KMS-11 (cell line): ENCODE results near the gene ELAC1.

Experiments
- H2AFZ ChIP-seq: fragments of 200-600 bp; sonication (generic); 2 replicates; pipeline ENCODE4 v1.6.1; 2016; ENCODE audit warnings: antibody characterized with exemption, mixed run types, low read depth
- H3K27ac ChIP-seq: fragments of 200-600 bp; sonication (generic); 2 replicates; pipeline ENCODE4 v1.6.1; 2016; ENCODE audit warnings: mild to moderate bottlenecking, mixed run types
- H3K27me3 ChIP-seq: fragments of 200-600 bp; sonication (generic); 2 replicates; pipeline ENCODE4 v1.6.1; 2017; ENCODE audit warnings: mild to moderate bottlenecking, low read depth, mixed run types, moderate library complexity; ENCODE audit not compliant: insufficient read depth
- H3K36me3 ChIP-seq: fragments of 200-600 bp; sonication (generic); 2 replicates; pipeline ENCODE4 v1.6.1; 2017; ENCODE audit warnings: mild to moderate bottlenecking, mixed run types; ENCODE audit not compliant: insufficient read depth
- H3K4me1 ChIP-seq: fragments of 200-600 bp; sonication (generic); 2 replicates; pipeline ENCODE4 v1.6.1; 2016; ENCODE audit warnings: mild to moderate bottlenecking, low read depth, mixed run types; ENCODE audit not compliant: poor library complexity, severe bottlenecking
- H3K4me2 ChIP-seq: fragments of 200-600 bp; sonication (generic); 2 replicates; pipeline ENCODE4 v1.7.0; 2016; ENCODE audit warnings: mild to moderate bottlenecking, mixed run types
- H3K4me3 ChIP-seq: fragments of 200-600 bp; sonication (generic); IDR thresholded peaks from 2 replicates; pipeline ENCODE4 v1.6.1; 2017; ENCODE audit warnings: low read depth, low read length, mixed read lengths; ENCODE audit not compliant: insufficient read depth
- H3K79me2 ChIP-seq: fragments of 200-600 bp; sonication (generic); 2 replicates; pipeline ENCODE4 v1.6.1; 2016; ENCODE audit warnings: low read depth, mixed run types; ENCODE audit not compliant: insufficient read depth
- H3K9ac ChIP-seq: fragments of 200-600 bp; sonication (generic); 2 replicates; pipeline ENCODE4 v1.6.1; 2016; ENCODE audit warnings: mild to moderate bottlenecking, mixed run types
- H4K20me1 ChIP-seq: fragments of 200-600 bp; sonication (generic); 2 replicates; pipeline ENCODE4 v1.6.1; 2016; ENCODE audit warnings: mild to moderate bottlenecking, mixed run types; ENCODE audit not compliant: insufficient read depth
- TF ChIP-seq, protein P1 (sequence below): fragments of 200-600 bp; sonication (generic); conservative IDR thresholded peaks from 2 replicates; pipeline ENCODE4 v1.6.1; 2017; ENCODE audit warnings: low read depth, mild to moderate bottlenecking, antibody characterized with exemption, low read length, moderate library complexity, mixed read lengths

ELAC1 gene

DNA sequence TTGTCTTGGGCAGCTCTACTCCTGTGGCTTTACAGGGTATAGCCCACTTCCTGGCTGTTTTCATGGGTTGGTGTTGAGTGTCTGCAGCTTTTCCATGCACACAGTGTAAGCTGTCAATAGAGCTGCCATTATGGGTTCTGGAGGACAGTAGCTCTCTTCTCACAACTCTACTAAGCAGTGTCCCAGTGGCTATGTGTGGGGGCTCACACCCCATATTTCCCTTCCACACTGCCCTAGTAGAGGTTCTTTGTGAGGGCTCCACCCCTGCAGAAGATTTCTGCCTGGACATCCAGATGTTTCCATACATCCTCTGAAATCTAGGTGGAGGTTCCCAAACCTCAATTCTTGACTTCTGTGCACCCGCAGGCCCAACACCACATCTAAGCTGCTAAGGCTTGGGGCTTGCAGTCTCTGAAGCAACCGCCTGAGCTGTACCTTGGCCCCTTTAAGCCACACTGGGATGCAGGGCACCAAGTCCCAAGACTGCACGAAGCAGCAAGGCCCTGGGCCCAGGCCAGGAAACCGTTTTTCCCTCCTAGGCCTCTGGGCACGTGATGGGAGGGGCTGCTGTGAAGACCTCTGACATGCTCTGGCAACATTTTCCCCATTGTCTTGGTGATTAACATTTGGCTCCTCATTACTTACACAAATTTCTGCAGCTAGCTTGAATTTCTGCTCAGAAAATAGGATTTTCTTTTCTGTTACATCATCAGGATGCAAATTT lies 9.4 kb downstream of the ELAC1 start:
- no peak overlapping the region for H3K4me3 ChIP-seq
- H3K36me3 ChIP-seq, result peaks cover 26% of the 10 kb centered on the region; the same call in 1 of the 2 replicates
- TF ChIP-seq, protein P1, sequence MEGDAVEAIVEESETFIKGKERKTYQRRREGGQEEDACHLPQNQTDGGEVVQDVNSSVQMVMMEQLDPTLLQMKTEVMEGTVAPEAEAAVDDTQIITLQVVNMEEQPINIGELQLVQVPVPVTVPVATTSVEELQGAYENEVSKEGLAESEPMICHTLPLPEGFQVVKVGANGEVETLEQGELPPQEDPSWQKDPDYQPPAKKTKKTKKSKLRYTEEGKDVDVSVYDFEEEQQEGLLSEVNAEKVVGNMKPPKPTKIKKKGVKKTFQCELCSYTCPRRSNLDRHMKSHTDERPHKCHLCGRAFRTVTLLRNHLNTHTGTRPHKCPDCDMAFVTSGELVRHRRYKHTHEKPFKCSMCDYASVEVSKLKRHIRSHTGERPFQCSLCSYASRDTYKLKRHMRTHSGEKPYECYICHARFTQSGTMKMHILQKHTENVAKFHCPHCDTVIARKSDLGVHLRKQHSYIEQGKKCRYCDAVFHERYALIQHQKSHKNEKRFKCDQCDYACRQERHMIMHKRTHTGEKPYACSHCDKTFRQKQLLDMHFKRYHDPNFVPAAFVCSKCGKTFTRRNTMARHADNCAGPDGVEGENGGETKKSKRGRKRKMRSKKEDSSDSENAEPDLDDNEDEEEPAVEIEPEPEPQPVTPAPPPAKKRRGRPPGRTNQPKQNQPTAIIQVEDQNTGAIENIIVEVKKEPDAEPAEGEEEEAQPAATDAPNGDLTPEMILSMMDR, result no peak

DNA sequence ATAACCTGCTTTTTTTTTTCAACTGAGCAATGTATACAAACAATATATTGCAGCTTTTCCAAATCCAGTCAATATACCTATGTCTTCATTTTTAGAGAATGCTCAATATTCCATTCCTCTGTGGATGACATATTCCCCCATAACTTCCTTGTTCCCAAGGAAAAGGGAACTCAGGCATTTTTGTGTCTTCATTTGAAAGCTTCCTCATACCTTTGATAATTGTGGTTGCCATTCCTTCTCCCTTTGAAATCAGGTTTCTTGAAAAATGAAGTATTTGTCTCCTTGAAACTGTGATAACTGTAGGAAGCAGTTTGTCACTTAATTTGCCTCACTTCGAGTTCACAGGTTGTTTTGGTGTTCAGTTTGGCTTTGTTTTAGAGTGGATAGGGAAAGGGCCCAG lies 13.5 kb downstream of the ELAC1 start:
- Histone ChIP-seq H4K20me1 (no peaks in the 10 kb centered on the region), H3K27me3 (no peaks in the 10 kb centered on the region), H3K4me1 (no peaks in the 10 kb centered on the region), H3K4me2 (no peak overlapping the region), H3K27ac (no peak overlapping the region), H2AFZ (no peak overlapping the region), H3K36me3 (peaks cover 15% of the 10 kb centered on the region; the same call in 1 of the 2 replicates), H3K79me2 (no peaks in the 10 kb centered on the region), H3K4me3 (no peak overlapping the region), H3K9ac (no peak overlapping the region)
- TF ChIP-seq, protein P1, result no peak

More for the DNA sequence above, 9.4 kb downstream of the ELAC1 start:
- H3K9ac ChIP-seq, result no peak overlapping the region
- no peaks in the 10 kb centered on the region for H3K27me3 ChIP-seq
- no peaks in the 10 kb centered on the region for H4K20me1 ChIP-seq
- no peak overlapping the region for H3K4me2 ChIP-seq
- no peaks in the 10 kb centered on the region for H3K4me1 ChIP-seq
- H3K79me2 ChIP-seq, result no peaks in the 10 kb centered on the region
- no peak overlapping the region for H2AFZ ChIP-seq
- H3K27ac ChIP-seq, result no peak overlapping the region

DNA sequence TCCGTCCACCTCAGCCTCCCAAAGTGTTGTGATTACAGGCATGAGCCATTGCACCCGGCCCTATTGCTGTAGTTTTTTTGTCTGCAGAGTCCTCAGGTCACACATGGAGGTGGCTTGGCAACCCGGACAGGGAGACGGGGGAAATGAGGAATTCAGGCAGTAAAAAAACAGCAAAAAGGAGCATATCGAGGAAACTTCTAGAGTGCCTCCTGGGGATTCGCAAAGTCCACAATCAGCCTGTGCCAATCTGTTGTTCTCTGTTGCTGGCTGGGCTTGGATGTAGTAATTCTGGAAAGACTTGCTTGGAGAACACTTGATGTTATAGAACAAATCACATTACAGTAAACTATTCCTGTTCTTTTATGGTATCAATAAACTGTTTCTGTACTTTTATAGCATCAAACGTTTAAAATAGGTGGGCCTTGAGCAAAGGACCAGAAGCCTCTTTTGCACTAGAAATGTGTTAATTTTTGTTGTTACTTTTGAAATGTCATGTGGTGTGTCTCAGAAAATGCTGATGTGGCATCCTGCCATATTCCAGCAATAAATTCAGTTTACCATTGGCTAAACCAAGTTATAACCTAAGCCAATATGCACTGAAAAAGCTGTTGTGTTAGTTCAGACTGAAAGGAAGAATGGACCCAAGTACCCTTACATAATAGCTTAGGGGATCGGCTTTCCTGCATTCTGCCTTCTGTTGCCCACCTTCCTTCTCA lies 14.4 kb downstream of the ELAC1 start:
- Histone ChIP-seq H3K4me3 (no peak overlapping the region), H3K4me2 (no peak overlapping the region), H4K20me1 (no peaks in the 10 kb centered on the region), H3K27ac (no peak overlapping the region), H3K4me1 (no peaks in the 10 kb centered on the region), H3K79me2 (no peaks in the 10 kb centered on the region), H3K27me3 (no peaks in the 10 kb centered on the region), H3K36me3 (peaks cover 9% of the 10 kb centered on the region; the same call in 1 of the 2 replicates), H3K9ac (no peak overlapping the region), H2AFZ (no peak overlapping the region)
- TF ChIP-seq, protein P1, result no peak

DNA sequence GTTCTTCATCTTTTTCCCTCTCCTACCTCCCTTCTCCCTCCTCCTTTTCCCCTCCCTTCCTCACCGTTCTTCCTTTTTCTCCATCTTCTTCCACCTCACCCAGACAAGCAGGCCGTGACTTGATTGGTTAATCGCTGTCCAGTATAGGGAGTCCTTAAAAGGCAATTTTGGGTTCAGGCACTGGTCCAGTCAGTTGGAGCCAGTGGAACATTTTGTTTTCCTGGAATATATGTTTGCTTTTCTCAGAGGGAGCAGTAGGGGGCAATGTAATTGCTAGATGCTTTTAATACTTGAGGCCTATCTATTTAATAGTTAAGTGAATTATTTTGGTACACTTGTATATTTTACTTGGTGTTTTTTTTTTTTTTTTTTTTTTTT lies 15.0 kb downstream of the ELAC1 start:
- TF ChIP-seq, protein P1, result peak; percentile 35; the same call in 1 of the 2 replicates
- Histone ChIP-seq H3K36me3 (peaks cover 3% of the 10 kb centered on the region; the same call in 1 of the 2 replicates), H3K9ac (no peak overlapping the region), H3K79me2 (no peaks in the 10 kb centered on the region), H4K20me1 (no peaks in the 10 kb centered on the region), H3K4me3 (no peak overlapping the region), H3K4me2 (no peak overlapping the region), H3K27me3 (no peaks in the 10 kb centered on the region), H3K4me1 (no peaks in the 10 kb centered on the region), H2AFZ (no peak overlapping the region), H3K27ac (no peak overlapping the region)
